CD4-positive, alpha-beta T cell treated with Interleukin-21 for 1 hour (primary cell): ENCODE measurements around the gene BEND3.
A peak's percentile ranks its signal among the peaks of the same experiment; 100 is the strongest.
"Not testable (repeated sequence)": the region's sequence is repeated elsewhere in the genome, so short reads cannot be mapped to it uniquely, and the experiment has no call there.

Experiments
- DNase-seq: peaks from one replicate; pipeline ENCODE4 v3.0.0-alpha.2; 2020

BEND3 gene

DNA sequence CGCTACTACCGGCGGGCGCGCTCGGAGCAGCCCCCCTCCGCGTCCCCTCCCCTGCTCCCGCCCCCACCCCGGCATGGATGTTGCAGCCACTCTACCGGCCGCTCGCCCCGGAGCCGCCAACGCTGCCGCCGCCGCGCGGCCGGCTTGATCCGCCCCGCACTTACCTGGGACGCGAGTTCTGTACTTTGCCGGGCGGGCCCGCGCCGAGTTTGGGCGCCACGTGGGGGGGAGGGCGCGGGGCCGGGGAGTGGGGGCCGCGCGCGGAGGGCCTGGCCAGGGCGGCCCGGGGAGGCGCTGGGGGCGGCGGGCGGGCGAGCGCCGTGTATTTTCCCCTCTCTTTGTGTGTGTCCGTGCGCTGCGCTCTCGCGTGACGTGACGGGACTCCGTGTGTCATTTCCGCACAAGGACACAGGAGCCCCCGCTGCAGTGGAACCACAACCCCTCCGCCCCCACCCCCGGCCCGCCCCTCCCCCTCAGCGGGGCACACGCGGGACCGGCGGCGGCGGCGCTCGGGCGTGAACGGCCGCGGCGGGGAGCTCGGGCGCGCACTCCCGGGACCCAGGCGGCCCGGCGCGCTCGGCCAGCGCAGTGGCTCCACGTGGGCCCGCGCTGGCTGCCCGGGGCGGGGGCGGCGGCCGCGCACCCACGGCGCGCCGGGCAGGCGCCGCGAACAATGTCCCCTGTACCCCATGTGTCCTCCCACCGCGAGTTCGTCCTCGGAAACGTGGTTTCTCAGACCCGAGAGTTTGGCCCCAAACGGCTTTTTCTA lies at the start of gene BEND3:
Gene BEND3 (minus strand): TSS at position 590 of the 769 bp plus-strand sequence. CDS start 16,230 bp downstream, outside the sequence.
- peak; percentile 66 for DNase-seq

DNA sequence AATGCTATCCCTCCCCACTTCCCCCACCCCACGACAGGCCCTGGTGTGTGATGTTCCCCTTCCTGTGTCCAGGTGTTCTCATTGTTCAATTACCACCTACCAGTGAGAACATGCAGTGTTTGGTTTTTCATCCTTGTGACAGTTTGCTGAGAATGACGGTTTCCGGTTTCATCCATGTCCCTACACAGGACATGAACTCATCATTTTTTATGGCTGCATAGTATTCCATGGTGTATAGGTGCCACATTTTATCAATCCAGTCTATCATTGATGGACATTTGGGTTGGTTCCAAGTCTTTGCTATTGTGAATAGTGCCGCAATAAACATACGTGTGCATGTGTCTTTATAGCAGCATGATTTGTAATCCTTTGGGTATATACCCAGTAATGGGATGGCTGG lies 49.0 kb upstream of the BEND3 start:
- not testable (repeated sequence) for DNase-seq

DNA sequence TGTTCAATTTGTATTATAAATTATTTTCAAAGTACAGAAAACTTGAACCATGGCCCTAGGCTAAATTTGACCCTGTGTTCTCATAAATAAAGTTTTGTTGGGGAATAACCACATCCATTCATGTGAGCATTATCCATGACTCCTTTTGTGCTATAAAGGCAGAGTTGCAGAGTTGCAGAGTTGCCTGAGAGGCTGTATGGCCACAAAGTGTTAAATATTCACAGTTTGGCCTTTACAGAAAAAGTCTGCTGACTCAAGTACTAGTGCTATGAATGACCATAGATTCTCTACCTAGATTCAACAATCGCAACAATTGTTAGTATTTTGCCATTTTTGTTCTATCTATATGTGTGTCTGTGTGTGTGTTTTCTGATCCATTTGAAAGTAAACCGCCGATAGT lies 46.2 kb upstream of the BEND3 start:
- DNase-seq, result no peak

DNA sequence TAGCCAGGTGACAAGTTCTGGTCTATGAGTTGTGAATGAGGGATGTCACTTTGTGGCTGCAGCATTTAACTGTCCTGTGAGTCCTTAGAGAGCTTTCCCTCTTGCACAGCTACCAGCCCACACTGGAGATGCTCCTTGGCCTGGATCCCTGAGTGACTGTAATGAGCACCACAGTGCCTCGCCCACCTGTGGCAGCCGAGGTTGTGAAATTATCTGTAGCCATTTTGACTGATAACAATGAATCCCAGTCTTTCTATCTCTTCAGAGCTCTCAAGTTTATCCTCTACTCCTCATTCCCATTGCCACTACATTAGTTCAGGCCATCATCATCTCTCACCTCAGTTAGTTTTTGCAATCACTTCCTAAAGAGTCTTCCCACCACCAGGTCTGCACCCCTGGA lies 41.3 kb upstream of the BEND3 start:
- no peak for DNase-seq

DNA sequence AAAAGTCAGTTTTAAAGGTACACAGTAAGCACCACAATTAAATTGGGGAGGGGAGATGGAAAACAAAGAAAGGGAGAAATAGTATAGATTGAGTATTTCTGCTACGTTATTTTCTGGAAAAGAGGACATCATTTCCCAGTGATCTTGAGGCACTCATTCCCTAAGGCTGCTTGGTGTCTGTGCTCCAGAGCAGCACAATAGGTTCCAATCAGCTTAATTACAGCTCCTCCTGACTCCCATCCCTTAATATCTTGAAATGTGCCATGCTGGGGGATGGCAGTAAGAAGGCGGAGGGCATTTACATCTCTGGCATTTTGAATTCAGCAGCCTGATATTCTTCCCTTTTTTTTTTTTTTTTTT lies 39.5 kb upstream of the BEND3 start:
- DNase-seq, result no peak

DNA sequence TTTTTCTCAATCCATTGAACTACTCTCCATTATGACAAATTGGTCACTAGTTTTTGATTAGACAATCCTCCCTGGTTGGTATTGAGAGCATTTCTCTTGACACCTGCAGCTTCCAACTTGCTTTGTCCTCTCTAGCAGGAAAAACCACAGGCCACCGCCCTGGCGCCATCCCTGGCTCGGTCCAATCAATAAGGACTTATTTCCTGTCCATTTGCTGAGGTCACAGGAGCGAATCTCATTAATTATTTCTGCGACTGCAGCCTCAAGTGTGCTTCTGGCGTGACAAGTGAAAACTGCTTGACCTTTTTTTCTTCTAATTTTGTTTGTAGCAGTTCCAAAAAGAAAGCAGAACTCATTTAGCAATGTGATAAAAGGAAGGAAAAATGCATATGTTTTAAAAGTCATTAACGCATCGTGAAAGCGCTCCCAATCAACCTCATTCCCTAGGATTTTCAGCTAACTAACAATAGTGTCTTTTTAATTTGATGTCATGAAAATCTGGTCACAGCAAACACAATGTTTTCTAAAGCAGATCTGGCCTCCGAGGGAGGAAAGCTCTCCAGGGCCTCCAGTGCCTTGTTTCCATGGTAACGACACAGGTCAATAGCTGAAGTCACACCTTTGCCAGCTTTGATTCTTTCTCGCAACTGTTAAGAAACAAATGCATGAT lies 39.0 kb upstream of the BEND3 start:
- DNase-seq, result no peak

DNA sequence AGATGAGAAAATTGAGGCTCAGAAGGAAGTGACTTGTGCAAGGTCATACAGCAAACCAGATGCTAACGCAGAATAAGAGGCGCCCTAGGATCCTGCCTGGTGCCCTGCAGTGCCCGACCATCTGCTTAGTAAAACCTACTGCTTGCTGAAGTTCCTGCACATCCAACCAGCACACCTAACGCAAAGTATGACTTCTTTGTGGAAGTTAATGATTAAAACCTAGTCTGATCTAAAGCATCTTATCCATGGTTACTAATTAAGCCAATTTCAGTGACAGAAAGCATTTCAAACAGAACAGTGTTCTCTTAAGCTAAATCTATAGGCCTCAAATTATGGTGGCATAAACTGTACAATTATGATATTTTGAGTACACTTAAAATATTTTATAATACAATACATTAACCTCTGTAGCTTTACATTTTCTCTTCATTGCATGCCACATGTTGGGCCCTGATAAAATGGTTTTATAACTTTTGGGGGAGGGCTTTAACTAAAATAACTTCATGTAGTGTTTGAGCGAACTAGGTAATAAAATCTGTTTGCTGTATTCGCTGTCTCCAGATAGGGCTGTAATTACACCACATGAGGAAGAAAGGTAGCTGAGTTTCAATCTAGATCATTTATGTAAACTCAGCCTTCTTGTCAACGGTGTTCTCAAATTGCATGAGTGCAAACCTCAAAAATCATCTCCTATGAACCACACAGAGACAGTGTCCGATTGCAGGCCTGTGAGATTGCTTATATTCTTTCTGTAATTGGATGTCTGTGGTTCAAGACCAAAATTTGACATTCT lies 37.5 kb upstream of the BEND3 start:
- DNase-seq, result no peak

DNA sequence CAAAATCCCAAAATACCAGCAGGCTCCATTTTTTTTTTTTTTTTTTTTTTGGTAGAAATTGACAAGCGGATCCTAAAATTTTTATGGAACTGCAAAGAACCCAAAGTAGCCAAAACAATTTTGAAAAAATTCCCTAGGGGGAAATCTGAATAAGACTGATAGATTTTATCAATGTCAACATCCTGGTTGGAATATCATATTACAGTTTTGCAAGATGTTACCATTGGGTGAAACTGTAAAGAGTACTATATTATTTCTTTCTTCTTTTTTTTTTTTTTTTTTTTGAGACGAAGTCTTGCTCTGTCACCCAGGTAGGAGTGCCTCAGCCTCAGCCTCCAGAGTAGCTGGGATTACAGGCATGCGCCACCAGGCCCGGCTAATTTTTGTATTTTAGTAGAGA lies 29.4 kb upstream of the BEND3 start:
- no peak for DNase-seq

DNA sequence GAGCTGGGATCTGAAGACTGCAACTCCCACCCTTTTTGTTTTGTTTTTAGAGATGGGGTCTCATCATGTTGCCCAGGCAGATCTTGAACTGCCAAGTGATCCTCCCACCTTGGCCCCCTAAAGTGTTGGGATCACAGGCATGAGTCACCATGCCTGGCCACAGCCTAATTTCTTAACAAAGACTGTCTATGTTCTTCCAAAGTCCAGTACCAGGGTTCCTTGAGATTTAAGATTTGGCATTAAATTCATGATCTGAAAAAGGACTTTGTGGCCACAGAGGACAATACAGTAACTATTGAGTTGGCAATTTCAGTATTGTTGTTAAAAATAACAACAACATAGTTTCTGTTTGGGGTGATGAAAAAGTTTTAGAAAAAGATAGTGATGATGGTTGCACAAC lies 28.7 kb upstream of the BEND3 start:
- DNase-seq, result no peak

DNA sequence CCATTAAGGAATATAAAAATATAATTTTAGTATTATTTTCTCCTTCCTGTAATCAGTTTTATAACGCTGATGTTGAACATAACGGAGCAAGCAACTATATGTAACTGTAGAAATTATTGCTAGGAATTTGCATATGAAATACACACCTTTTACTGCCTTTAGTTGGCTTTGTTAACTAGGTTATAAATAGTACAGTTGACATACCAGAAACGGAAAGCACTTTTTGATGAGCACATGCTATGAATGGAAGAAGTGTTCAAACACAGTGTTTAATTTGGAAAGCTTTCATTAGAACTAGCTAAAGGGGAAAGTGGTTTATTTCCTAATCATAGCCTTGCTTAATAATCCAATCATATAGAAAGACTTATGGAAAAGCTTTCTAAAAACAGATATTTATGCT lies 25.3 kb upstream of the BEND3 start:
- DNase-seq, result no peak

DNA sequence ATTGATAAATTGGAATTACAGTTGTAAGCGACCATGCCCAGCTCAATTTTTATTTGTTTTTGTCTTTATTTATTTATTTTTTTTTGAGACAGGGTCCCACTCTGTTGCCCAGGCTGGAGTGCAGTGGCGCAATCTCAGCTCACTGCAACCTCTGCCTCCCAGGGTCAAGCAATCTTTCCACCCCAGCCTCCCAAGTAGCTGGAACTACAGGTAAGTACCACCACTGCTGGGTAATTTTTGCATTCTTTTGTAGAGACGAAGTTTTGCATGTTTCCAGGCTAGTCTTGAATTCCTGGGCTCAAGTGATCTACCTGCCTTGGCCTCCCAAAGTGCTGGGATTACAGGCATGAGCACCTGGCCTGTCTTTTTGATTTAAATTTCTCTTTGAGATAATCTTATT lies 21.0 kb upstream of the BEND3 start:
- DNase-seq, result not testable (repeated sequence)

DNA sequence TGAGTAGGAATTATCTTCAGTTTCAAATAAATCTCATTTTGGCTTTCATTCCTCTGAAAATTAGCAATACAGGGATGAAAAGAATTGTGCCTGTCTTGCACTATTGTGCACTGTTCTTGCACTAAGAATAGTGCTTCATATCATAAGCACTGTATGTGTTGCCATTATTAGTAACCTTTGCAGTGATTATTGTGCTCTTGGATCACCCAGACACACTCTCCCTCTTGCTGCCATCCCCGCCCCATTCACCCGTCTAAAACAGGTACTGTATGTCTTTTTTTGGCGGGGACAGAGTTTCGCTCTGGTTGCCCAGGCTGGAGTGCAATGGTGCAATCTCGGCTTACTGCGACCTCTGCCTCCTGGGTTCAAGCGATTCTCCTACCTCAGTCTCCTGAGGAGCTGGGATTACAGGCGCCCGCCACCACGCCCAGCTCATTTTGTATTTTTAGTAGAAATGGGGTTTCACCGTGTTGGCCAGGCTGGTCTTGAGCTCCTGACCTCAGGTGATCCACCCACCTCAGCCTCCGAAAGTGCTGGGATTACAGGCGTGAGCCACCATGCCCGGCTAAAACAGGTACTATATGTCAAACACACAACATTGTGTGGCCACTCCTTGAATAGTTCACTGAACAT lies 19.8 kb upstream of the BEND3 start:
- not testable (repeated sequence) for DNase-seq

DNA sequence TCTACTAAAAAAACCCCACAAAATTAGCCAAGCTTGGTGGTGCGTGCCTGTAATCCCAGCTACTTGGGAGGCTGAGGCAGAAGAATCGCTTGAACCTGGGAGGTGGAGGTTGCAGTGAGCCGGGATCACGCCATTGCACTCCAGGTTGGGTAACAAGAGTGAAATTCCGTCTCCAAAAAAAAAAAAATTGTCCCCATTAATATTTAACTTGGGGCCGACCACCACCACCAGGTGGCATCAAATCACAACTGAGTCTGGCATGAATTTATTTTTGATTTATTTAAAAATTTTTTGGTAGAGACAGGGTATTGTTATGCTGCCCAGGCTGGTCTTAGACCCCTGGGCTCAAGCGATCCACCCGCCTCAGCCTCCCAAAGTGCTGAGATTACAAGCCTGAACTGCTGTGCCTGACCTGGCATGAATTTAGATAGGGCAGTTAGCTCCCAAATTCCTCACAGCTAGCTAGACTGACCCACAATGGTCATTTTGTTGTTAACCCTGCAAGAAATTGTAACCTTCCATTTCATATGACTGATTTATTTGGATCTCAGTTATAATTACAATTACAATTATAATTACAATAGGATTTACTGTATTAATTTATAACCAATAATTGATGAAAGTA lies 17.1 kb upstream of the BEND3 start:
- peak; percentile 9 for DNase-seq

DNA sequence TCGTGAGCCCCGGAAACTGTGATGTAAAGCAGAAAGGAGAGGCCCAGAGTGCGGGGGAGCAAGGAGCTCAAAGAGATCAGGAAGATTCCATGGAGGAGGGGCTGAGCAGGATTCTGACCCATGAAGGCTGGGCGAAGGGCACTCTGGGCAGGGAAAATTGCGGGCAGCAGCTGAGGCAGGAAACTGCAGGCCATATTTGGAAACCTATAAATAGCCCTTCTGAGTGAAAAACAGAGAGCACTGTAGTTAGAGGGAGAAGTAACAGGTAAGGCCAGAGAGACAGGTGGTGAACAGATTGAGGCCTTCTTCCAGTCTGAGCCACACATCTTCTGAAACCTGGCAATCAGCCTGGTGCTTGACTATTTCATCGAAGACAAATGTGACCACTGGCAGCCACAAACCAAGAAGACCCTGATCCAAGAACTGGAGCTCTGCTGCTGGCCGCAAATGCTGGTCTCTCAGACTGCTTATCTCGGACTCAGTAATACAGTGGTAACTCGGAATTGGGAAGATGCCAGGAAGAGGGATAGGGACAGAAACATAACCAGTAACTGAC lies 14.1 kb upstream of the BEND3 start:
- DNase-seq, result no peak

DNA sequence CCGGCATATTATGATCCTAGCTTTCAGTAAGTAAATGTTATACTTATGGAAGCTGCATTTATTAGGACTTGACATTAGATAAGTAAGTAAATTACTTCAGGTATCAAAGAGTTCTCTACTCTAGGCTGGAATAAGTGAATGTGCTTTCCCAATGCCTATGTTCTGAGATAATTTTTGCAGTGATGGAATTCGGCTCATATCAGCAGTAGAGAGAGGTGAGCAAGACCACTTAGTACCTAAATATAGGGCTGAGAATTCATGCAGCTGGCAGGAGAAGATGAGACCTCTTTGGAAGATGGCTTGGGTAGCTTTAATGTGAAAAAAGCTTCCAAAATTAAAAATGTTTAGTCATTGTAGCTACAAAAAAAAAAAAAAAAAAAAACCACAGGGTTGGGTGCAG lies 13.3 kb upstream of the BEND3 start:
- DNase-seq, result no peak

DNA sequence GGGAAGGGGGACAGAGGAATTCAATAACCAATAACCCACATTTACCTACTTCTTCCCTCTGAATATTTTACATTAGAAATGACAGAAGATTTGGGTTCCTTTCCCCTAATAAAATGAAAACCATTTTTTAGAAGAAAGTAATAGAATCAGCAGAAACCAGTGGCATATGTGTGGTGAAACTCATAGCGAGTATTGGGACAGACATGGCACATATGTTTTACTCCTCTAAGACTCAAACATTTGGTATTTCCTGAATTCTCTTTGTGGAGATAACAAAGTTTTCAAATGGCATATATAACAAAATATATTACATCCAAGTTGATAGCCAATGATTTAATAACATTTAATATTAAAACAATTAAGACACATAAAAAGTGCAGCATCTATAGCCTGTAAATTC lies 12.9 kb upstream of the BEND3 start:
- DNase-seq, result no peak

DNA sequence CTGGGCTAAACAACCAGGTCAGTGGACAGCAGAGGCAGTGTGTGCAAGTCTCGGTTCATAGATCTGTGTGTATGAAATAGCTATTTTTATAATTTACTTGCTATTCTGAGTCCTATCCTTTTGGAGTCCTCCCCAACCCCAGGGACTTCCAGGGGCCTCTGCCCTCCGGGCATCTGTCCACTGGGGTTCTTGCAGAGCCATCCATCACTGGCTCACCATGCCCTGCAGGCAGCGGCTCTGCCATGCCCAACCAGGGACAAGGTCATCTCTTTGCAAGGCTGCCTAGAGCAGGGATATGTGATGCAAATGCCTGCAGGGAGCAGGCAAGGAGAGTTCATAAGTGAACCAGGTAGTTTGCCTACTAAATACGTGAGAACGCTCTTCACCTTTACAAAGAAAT lies 10.5 kb upstream of the BEND3 start:
- DNase-seq, result no peak

DNA sequence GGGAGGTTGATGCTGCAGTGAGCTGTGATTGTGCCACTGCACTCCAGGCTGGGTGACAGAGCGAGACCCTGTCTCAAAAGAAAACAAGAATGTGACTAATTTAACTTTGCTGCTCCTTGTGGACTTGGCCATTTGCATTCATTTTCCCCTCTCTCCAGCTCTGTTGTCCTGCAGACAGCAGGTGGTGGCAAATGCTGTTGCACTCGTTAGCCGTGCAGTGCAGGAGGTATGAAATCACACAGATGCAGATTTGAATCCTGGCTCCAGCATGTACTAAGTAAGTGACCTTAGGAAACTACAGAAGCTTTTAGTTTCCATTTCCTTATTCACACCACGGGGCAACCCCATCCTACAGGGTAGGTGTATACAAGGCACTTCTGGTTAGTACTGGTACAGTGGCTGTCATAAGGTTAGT lies 9.6 kb upstream of the BEND3 start:
- DNase-seq, result no peak

DNA sequence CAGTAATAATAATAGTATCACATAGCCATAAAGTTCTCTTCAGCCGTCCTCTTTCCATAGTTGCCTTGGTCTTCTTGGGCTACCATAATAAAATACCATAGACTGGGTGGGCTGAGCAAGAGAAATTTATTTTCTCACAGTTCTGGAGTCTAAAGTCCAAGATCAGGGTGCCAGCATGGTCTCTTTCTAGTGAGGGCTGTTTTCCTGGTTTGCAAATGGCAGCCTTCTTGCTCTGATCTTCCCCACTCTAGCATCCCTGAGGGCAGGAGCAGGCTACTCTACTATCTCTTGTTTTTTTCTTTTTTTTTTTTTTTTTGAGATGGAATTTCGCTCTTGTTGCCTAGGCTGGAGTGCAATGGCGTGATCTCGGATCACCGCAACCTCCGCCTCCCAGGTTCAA lies 8.2 kb upstream of the BEND3 start:
- no peak for DNase-seq

DNA sequence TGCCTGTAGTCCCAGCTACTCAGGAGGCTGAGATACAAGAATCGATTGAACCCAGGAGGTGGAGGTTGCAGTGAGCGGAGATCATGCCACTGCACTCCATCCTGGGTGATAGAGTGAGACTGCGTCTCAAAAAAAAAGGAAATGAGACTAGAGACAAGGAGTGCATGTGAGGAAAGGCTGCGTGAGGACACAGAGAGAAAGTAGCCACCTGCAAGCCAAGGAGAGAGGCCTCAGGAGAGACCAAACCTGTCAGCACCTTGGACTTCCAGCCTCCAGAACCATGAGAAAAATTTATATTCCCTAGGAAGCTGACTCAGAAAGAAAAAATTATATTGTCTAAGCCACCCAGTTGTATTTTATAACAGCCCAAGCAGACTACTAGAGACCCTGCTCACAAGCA lies 7.4 kb upstream of the BEND3 start:
- no peak for DNase-seq

DNA sequence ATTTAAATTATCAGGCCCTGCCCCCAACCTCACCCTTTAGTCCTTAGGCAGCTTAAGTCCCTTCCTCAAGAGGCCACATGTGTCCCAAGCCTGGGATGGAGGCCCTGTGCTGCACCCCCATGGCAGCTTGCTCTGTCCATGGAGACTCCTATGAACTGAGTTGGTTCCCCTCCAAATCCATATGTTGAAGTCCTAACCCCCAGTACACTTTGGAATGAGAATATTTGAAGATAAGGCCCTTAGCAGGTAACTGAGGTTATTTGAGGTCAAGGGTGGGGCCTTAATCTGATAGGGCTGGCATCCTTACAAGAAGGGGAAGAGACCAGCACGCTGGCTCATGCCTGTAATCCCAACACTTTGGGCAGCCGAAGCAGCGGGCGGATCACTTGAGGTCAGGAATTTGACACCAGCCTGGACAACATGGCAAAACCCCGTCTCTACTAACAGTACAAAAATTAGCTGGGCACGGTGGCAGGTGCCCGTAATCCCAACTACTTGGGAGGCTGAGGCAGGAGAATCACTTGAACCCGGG lies 6.7 kb upstream of the BEND3 start:
- no peak for DNase-seq

DNA sequence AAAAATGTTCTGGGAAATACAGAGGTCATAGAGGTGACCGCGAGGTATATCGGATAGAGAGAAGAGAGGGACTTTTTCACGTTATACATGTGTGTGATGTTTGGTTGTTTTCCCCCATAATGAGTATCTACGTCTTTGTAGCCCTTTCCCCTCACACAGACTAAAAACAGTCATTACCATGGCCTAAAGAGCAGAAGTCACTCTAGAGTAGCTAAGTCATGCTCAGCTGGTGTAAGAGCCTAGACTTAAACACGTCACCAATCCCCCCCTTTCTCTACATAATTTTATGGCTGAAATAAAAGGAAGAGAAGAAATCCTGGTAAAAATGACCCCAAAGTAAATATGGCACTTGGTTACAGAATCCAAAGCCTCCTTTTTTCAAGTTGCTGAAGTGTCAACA lies 6.0 kb upstream of the BEND3 start:
- no peak for DNase-seq
